T-helper 2 cell treated with Interferon-gamma antibody and Interleukin-4, amounts not matched to agents 5 μg/mL and 100 μg/mL, for 36 hours (primary cell): ENCODE measurements around the gene RABGEF1.
"Not testable (repeated sequence)": the region's sequence is repeated elsewhere in the genome, so short reads cannot be mapped to it uniquely, and the experiment has no call there.

Experiments used
- DNase-seq: peaks from one replicate; pipeline ENCODE4 v3.0.0; 2021; ENCODE audit warnings: low spot score
- H3K27ac Mint-ChIP-seq: one replicate; pipeline ENCODE4 v1.8.0; 2021; ENCODE audit warnings: mild to moderate bottlenecking, mixed read lengths
- H3K27me3 Mint-ChIP-seq: one replicate; pipeline ENCODE4 v1.8.0; 2021; ENCODE audit warnings: low read depth, mixed read lengths
- H3K36me3 Mint-ChIP-seq: one replicate; pipeline ENCODE4 v1.8.0; 2021; ENCODE audit warnings: low read depth, mixed read lengths
- H3K4me1 Mint-ChIP-seq: one replicate; pipeline ENCODE4 v1.8.0; 2021; ENCODE audit warnings: low read depth, mixed read lengths
- H3K4me3 Mint-ChIP-seq: one replicate; pipeline ENCODE4 v1.8.0; 2022; ENCODE audit warnings: mild to moderate bottlenecking, moderate library complexity, mixed read lengths
- H3K9me3 Mint-ChIP-seq: one replicate; pipeline ENCODE4 v1.8.0; 2021; ENCODE audit warnings: mixed read lengths

Gene RABGEF1

GRCh38 chr7:66817208-66817795 is 76.8 kb downstream of the RABGEF1 start:
- not testable (repeated sequence) for H3K9me3 Mint-ChIP-seq, H3K4me1 Mint-ChIP-seq, DNase-seq, H3K27me3 Mint-ChIP-seq, H3K36me3 Mint-ChIP-seq, H3K27ac Mint-ChIP-seq, H3K4me3 Mint-ChIP-seq

GRCh38 chr7:66817956-66818355 is 77.4 kb downstream of the RABGEF1 start:
- H3K9me3 Mint-ChIP-seq, H3K4me3 Mint-ChIP-seq, DNase-seq, H3K27me3 Mint-ChIP-seq, H3K4me1 Mint-ChIP-seq, H3K27ac Mint-ChIP-seq, H3K36me3 Mint-ChIP-seq: not testable (repeated sequence)

GRCh38 chr7:66824041-66824440 is 83.5 kb downstream of the RABGEF1 start:
- H3K27me3 Mint-ChIP-seq: no peaks in the 10 kb centered on the region
- no peak for DNase-seq
- no peak overlapping the region for H3K27ac Mint-ChIP-seq
- no peaks in the 10 kb centered on the region for H3K4me1 Mint-ChIP-seq
- no peaks in the 10 kb centered on the region for H3K9me3 Mint-ChIP-seq
- H3K36me3 Mint-ChIP-seq: no peaks in the 10 kb centered on the region
- no peak overlapping the region for H3K4me3 Mint-ChIP-seq

- H3K9me3 Mint-ChIP-seq, H3K4me1 Mint-ChIP-seq, H3K27ac Mint-ChIP-seq, H3K4me3 Mint-ChIP-seq, H3K27me3 Mint-ChIP-seq, H3K36me3 Mint-ChIP-seq, DNase-seq: not testable (repeated sequence)
These were observed 85.0 kb downstream of the RABGEF1 start for GRCh38 chr7:66825538-66825937.

GRCh38 chr7:66826649-66827048 is 86.1 kb downstream of the RABGEF1 start:
- no peaks in the 10 kb centered on the region for H3K4me1 Mint-ChIP-seq

GRCh38 chr7:66830976-66831375 is 90.4 kb downstream of the RABGEF1 start:
- H3K27me3 Mint-ChIP-seq, H3K4me1 Mint-ChIP-seq, H3K9me3 Mint-ChIP-seq, DNase-seq, H3K4me3 Mint-ChIP-seq, H3K27ac Mint-ChIP-seq, H3K36me3 Mint-ChIP-seq: not testable (repeated sequence)

More at GRCh38 chr7:66826649-66827048, 86.1 kb downstream of the RABGEF1 start:
- Mint-ChIP-seq H3K36me3 (no peaks in the 10 kb centered on the region), H3K4me3 (no peak overlapping the region), H3K27ac (no peak overlapping the region), H3K9me3 (no peaks in the 10 kb centered on the region), H3K27me3 (no peaks in the 10 kb centered on the region)
- no peak for DNase-seq

- no peak for DNase-seq
- no peak overlapping the region for H3K27ac Mint-ChIP-seq
- no peaks in the 10 kb centered on the region for H3K36me3 Mint-ChIP-seq
- no peaks in the 10 kb centered on the region for H3K27me3 Mint-ChIP-seq
- H3K4me1 Mint-ChIP-seq: no peaks in the 10 kb centered on the region
- H3K4me3 Mint-ChIP-seq: no peak overlapping the region
- H3K9me3 Mint-ChIP-seq: no peaks in the 10 kb centered on the region
These were observed 92.2 kb downstream of the RABGEF1 start for GRCh38 chr7:66832531-66833351.

GRCh38 chr7:66837007-66837406 is 96.5 kb downstream of the RABGEF1 start:
- no peak for DNase-seq
- Mint-ChIP-seq H3K27ac (no peak overlapping the region), H3K4me3 (no peak overlapping the region), H3K9me3 (no peaks in the 10 kb centered on the region), H3K4me1 (no peaks in the 10 kb centered on the region), H3K27me3 (no peaks in the 10 kb centered on the region), H3K36me3 (no peaks in the 10 kb centered on the region)

- no peaks in the 10 kb centered on the region for H3K4me1 Mint-ChIP-seq
- H3K27ac Mint-ChIP-seq: no peak overlapping the region
- no peaks in the 10 kb centered on the region for H3K9me3 Mint-ChIP-seq
- no peak overlapping the region for H3K4me3 Mint-ChIP-seq
- no peaks in the 10 kb centered on the region for H3K36me3 Mint-ChIP-seq
- no peak for DNase-seq
- no peaks in the 10 kb centered on the region for H3K27me3 Mint-ChIP-seq
These were observed 97.1 kb downstream of the RABGEF1 start for GRCh38 chr7:66837661-66838060.

GRCh38 chr7:66839814-66840213 is 99.3 kb downstream of the RABGEF1 start:
- Mint-ChIP-seq H3K27ac (no peak overlapping the region), H3K27me3 (peaks cover 2% of the 10 kb centered on the region)

GRCh38 chr7:66840316-66840715 is 99.8 kb downstream of the RABGEF1 start:
- H3K36me3 Mint-ChIP-seq: peaks cover 4% of the 10 kb centered on the region
- peaks cover 14% of the 10 kb centered on the region for H3K4me1 Mint-ChIP-seq
- no peak for DNase-seq
- no peaks in the 10 kb centered on the region for H3K9me3 Mint-ChIP-seq
- no peak overlapping the region for H3K27ac Mint-ChIP-seq
- no peak overlapping the region for H3K4me3 Mint-ChIP-seq
- peaks cover 3% of the 10 kb centered on the region for H3K27me3 Mint-ChIP-seq

More at GRCh38 chr7:66839814-66840213, 99.3 kb downstream of the RABGEF1 start:
- H3K4me1 Mint-ChIP-seq: peaks cover 12% of the 10 kb centered on the region
- no peak overlapping the region for H3K4me3 Mint-ChIP-seq
- H3K36me3 Mint-ChIP-seq: peaks cover 2% of the 10 kb centered on the region
- DNase-seq: no peak
- H3K9me3 Mint-ChIP-seq: no peaks in the 10 kb centered on the region

- no peak overlapping the region for H3K4me3 Mint-ChIP-seq
- peaks cover 3% of the 10 kb centered on the region for H3K27me3 Mint-ChIP-seq
- H3K27ac Mint-ChIP-seq: no peak overlapping the region
- peaks cover 4% of the 10 kb centered on the region for H3K36me3 Mint-ChIP-seq
- H3K9me3 Mint-ChIP-seq: no peaks in the 10 kb centered on the region
- H3K4me1 Mint-ChIP-seq: peaks cover 17% of the 10 kb centered on the region
- DNase-seq: no peak
These were observed 101.4 kb downstream of the RABGEF1 start for GRCh38 chr7:66841898-66842297.

- H3K9me3 Mint-ChIP-seq, H3K36me3 Mint-ChIP-seq, DNase-seq, H3K27me3 Mint-ChIP-seq: not testable (repeated sequence)
- H3K4me3 Mint-ChIP-seq: peak overlapping the region; percentile 99
- peaks cover 22% of the 10 kb centered on the region for H3K4me1 Mint-ChIP-seq
- H3K27ac Mint-ChIP-seq: peak overlapping the region; percentile 100
These were observed 103.0 kb downstream of the RABGEF1 start for GRCh38 chr7:66843492-66843891.

GRCh38 chr7:66844552-66845378 is 104.2 kb downstream of the RABGEF1 start:
- H3K27me3 Mint-ChIP-seq: peaks cover 3% of the 10 kb centered on the region
- H3K4me3 Mint-ChIP-seq: peak overlapping the region; percentile 99
- DNase-seq: peak; percentile 99
- peaks cover 22% of the 10 kb centered on the region for H3K4me1 Mint-ChIP-seq
- peaks cover 4% of the 10 kb centered on the region for H3K36me3 Mint-ChIP-seq
- no peaks in the 10 kb centered on the region for H3K9me3 Mint-ChIP-seq
- peak overlapping the region; percentile 100 for H3K27ac Mint-ChIP-seq
